Transverse colon (tissue), 4 donors: Measurements from ENCODE around the gene DPF3.

Source experiments
- POLR2A ChIP-seq: fragments of 450-650 bp; IDR thresholded peaks from one replicate; pipeline ENCODE4 v1.6.1; 2016; ENCODE audit warnings: antibody characterized with exemption, mild to moderate bottlenecking, moderate library complexity
- POLR2AphosphoS5 ChIP-seq, 3 donors: sonication (generic); formaldehyde crosslinking; IDR thresholded peaks; one replicate each; pipeline ENCODE4 v1.6.1; 2016; ENCODE audit warnings: antibody characterized with exemption in 3 of 3
- TF ChIP-seq, protein P1 (sequence below), 5 experiments: fragments of 200-600 bp in 3 of 5; fragments of 450-650 bp in 2 of 5; sonication (generic) in 3 of 5; IDR thresholded peaks; 1 replicate in 2 of 5; 2 replicates in 3 of 5; pipeline ENCODE4 v1.5.1; 2016 to 2017; ENCODE audit warnings: antibody characterized with exemption in 5 of 5, inconsistent platforms in 3 of 5, mild to moderate bottlenecking in 2 of 5, moderate library complexity in 1 of 5

DNA sequence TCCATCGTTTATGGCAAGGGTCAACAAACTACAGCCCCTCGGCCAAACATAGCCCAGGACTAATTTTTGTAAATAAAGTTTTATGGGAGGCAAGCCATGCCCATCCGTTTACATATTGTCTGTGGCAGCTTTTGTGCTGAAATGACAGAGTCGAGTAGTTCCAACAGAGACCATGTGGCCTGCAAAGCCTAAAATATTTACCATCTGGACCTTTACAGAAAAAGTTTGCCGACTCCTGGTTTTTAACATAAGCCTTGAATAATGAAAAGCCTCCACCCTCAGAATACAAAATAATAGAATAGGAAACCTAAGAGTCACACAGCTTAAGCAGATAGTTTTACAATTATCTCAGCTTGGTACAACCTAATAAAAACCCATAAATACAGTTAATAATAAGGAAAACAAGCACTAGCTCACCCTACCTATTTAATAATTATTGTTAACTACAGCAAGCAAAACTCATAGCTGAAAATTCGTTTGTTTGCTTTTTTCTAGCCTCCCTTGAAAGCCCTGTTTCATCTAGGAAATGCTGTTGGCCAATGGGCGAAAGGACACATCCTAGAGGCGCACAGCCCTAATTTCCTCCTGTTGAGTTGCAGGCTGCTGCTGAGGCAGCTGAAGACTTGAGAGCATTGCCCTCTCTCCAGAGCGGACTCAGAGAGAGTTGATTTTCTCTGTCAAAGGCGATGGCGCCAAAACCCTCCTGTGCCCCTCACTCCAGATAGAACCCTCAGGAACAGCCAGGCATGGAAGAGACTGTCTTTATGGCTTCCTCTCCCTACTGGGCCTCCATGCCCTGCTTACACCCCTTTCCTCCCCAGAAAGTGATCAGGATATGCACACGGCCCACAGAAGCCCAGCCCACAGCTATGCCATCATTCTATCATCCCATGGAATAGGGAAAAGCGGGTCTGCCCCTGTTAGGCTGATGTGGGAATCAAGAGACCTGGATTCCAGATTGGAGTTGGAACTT, 107.2 kb downstream of the DPF3 start:
- no peak for TF ChIP-seq POLR2AphosphoS5 (IDR thresholded peaks at IDR 0.05)
- TF ChIP-seq, protein P1, sequence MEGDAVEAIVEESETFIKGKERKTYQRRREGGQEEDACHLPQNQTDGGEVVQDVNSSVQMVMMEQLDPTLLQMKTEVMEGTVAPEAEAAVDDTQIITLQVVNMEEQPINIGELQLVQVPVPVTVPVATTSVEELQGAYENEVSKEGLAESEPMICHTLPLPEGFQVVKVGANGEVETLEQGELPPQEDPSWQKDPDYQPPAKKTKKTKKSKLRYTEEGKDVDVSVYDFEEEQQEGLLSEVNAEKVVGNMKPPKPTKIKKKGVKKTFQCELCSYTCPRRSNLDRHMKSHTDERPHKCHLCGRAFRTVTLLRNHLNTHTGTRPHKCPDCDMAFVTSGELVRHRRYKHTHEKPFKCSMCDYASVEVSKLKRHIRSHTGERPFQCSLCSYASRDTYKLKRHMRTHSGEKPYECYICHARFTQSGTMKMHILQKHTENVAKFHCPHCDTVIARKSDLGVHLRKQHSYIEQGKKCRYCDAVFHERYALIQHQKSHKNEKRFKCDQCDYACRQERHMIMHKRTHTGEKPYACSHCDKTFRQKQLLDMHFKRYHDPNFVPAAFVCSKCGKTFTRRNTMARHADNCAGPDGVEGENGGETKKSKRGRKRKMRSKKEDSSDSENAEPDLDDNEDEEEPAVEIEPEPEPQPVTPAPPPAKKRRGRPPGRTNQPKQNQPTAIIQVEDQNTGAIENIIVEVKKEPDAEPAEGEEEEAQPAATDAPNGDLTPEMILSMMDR (IDR thresholded peaks at IDR 0.05), result no peak
- no peak for TF ChIP-seq POLR2A
